HG02970 (cell line): Measurements from ENCODE around the gene THAP6.
"Not testable (repeated sequence)": the region's sequence is repeated elsewhere in the genome, so short reads cannot be mapped to it uniquely, and the experiment has no call there.

Experiments
- ATAC-seq: cut with Tn5 transposase; IDR thresholded peaks from one replicate; pipeline ENCODE4 v1.9.1; 2021; ENCODE audit warnings: mild to moderate bottlenecking, moderate library complexity, moderate number of reproducible peaks; ENCODE audit not compliant: unreplicated experiment, low FRiP score

THAP6 gene, protein sequence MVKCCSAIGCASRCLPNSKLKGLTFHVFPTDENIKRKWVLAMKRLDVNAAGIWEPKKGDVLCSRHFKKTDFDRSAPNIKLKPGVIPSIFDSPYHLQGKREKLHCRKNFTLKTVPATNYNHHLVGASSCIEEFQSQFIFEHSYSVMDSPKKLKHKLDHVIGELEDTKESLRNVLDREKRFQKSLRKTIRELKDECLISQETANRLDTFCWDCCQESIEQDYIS

DNA sequence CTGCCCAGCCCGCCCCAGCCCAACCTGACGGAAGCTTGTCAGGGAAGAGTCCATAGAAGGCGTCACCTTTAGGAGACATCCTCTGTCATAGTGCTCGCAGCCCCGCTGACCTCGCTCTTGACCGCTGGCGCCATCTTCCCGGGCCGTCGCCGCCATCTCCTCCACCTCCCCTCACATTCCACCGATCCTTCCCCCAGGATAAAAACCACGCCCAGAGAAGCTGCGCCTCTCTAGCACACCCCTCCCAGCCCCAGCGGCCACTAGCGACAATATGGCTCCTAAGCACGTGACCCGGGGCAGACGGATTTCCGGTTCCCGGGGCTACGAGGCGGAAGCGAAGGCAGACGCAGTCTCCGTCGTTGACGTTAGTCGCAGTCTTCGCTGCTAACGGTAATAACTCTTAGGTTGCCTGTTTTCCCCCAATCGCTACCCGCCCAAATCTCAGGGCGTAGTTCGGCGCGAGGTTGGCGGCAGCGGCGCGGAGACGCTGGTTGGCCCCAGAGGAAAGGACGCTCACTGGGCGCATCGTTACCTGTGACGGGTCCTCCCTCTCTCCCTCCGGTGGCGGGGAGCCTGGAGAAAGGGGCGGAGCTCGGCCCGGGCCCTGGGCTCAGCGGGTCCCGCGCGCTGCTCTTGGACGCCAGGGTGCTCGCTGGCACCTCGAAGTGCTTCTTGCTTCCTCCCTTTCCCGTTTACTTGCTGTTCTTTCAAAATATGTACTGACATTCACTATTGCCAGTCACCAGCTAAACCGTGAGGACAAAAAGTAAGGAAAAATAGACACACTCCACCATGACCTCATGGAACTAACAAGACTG, at the start of gene THAP6, which contains the start of gene RCHY1:
TSS of gene THAP6 (plus strand) at position 343 of the 818 bp plus-strand sequence. CDS start 980 bp downstream, outside the sequence.
TSS of gene RCHY1 (minus strand) at position 273 of the 818 bp plus-strand sequence. CDS start at position 156, 117 bp downstream.
- peak; percentile 97 for ATAC-seq

DNA sequence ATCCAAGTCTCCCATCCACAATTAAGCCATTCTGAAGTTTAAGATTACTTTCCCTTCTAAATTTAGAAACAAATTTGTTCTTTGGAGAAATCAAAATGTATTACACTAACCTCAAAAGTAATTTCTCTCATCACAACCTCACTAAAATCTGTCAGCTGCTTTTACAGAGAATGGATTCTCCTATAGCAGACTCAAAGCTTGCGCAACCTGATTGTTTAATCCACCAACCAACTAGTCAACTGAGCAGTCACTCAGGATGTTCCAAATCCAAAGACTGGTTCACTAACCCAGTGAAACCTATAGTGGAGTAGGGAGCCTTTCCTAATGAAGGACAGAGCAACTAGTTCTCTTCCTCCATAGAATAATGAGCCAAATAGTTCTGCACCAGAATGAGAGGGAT, 44.4 kb upstream of the THAP6 start:
- no peak for ATAC-seq

DNA sequence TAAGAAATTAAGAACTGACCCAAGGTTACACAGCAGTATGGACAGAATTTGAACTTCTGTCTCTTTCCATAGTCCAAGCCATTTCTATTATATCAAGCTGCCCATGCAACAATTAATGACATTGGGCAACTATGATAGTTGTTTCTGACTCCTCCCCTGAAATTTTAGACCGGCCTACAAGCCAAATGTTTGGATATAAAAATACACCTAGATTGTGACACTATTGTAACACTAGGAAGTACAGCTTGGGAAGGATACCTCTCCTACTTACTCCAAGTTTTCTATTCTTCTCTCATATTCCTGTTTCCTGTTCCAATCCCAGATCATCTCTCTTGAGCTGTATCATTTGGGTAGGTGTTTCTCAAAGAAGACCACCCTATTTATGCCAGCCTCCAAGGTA, 43.5 kb upstream of the THAP6 start:
- ATAC-seq = no peak

DNA sequence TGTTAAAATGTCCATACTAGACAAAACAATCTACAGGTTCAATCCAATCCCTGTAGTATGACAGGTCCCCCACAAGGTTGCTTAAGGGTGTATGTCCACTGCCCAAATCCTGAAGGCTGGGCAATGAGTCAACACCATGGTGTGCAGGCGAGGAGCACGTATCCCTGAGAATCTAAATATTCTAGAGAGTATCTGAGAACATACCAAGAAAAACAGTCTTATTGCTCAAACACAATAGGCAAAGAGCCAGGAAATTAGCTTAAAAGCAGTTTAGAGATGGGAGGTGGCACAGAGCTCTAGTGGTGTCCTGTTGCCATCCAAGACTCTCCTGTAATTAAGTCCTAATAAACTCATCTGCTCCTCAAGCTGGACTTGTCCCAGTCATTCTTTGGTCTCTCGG, 37.1 kb upstream of the THAP6 start:
- ATAC-seq = no peak

DNA sequence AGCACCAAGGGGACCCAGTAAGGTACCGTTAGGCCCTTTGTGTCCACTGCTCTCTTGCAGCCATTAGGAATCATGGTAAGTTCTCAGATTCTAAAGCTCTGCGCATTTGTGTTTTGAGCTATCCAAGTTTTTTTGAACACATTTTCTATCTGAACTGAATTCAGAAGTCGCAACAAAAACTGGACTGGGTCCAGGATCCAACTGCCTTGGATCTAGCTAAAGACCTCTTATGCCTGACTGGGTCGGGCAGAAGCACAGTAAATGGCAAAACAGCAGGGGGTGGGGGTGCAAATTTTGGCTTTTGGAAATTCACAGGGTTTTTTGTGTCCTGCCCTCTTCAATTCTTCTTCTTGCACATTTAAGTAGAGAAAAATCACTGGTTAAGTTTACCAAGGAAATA, 30.1 kb upstream of the THAP6 start:
- ATAC-seq = no peak

DNA sequence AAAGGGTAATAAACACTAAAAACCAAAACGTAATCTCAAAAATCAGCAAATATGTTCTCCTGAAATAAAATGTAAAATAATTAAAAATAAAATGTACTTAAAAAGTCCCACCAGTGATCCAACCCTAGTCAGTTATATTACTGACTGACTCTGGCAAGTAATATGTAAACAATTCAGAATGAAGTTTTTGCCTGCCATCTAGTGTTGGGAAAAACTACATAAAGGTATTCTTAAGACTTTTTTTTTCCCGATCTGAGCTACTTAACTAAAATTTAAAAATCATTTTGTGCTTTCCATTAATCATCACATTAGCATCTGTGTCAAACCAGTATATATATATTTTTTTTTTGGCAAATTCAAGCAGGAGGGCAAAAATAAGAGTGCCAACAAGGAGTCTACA, 24.1 kb upstream of the THAP6 start:
- no peak for ATAC-seq

DNA sequence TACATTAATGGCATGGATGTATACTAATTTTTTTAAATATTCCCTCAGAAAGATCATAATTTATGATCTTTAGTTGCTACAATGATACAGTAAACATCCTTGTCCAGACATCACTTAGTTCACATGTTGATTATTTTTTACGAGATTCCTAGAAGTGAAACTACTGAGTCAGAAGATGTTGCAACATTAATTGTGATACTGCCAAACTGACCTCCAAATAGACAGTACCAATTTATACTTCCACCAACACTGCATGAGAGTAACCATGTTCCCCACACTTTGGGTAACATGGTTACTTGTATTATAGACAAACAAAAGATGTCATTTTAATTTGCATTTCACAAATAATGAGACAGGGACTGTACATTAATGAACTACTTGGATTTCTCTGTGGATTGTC, 19.7 kb upstream of the THAP6 start:
- ATAC-seq = no peak

DNA sequence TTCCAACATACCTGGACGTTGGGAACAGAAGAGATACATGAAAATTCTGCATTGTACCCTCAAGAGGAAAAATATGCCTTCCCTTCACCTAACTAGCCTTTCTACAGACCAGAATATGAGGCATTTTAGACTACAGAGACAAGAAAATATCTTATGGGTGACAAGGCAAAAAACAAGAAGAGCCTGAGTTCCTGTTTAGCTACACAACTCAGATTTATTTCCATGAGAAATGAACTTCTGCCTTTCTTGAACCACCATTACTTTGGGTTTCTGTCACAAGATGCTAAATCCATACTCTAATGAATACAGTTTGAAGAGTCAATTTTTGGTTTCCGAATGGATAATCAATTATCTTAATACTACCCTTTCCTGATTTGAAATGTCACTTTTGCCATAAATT, 18.8 kb upstream of the THAP6 start:
- no peak for ATAC-seq

DNA sequence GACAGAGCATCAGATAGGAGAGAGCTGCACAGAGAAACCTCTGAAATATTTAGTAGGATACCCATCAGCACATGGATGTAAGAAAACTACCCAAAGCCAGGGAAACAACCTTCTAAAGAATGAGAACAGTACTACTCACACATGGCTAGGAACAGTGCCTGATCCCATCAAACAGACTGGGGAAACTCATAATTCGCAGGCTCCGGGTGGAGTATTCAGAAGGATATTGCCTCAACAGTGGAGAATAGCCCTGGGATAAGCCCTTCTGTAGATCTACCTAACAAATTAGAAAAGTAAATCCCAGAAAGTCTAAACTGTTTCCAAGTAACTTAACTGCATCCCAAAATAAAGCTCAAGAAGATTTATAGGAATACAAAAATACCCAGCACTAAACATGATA, 17.9 kb upstream of the THAP6 start:
- ATAC-seq = no peak

DNA sequence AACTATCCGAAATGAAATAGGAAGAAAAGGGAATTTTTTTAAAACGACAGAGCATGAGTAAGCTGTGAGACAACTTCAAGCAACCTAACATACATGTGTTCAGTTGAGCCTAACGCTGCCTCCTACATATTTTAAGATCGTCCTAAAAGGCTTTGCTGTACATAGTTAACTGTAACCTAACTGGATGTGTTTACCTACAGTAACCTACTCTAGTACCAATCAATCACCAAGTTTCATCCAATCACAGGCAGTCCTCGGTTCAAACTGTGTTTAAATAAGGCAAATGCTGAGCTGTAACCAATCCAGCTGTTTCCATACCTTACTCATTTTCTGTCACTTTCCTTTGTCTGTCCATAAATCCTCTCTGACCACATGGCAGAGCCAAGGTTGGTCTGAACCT, 17.1 kb upstream of the THAP6 start:
- ATAC-seq = no peak

DNA sequence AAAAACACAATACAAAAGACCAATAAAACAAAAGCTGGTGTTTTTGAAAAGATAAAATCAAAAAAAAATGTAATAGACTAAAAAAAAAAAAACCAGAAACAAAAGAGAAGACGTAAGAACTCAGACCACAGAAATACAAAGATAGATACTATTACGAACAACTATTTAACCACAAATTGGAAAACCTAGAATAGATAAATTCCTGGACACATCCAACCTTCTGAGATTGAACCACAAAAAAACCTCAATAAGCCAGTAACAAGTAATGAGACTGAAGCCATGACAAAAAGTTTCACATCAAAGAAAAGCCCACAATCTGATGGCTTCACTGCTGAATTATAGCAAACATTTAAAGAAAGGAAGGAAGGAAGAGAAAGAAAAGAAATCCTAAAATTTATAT, 16.2 kb upstream of the THAP6 start:
- ATAC-seq = no peak

DNA sequence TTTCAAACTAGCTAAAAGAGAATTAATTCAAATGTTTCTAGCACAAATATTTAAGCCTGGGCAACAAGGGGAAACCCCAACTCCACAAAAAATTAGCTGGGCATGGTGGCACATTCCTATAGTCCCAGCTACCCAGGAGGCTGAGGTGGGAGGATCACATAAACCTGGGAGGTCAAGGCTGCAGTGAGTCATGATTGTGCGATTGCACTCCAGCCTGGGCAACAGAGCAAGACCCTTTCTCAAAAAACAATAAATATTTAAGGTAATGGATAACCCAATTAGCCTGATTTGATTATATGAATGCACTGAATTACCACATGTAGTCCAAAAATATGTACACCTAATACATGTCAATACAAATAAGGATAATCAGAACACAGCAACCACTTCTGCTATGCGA, 14.4 kb upstream of the THAP6 start:
- ATAC-seq = no peak

DNA sequence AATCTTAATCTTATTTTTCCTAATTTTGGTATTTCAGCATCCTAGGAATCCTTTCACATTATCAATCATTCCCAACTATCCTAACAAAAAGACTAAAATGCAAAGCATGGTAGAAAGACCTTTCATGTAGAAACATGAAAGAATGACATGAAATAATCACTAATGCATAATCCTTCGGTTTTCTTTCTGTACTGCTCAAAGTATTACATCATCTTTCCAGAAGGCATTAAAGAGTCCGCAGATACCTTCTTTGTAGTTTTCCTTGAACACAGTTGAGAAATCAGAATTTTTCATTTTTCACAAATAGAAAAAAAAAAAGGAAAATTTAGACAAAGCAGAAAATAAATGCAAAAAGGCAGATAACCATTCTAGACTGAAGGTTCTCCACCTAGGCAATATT, 11.6 kb upstream of the THAP6 start:
- no peak for ATAC-seq

DNA sequence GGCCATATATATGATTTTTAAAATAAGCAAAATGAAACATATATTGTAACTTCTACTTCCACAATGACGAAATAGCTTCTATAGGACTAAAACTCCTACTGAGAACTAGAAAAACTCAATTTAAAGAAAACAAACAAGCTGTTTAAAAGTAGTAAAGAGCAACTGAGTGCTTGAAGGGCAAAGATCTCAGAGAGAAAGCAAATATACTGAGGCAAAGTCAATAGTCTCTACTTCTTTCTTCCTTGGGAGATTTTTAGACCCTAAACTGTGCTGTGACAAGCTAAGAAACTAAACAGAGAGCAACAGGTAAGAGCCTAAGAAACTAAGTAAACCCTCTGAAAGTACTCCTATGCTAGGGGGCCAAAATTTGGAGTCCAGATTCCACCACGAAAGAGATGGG, 8.6 kb upstream of the THAP6 start:
- ATAC-seq = no peak

DNA sequence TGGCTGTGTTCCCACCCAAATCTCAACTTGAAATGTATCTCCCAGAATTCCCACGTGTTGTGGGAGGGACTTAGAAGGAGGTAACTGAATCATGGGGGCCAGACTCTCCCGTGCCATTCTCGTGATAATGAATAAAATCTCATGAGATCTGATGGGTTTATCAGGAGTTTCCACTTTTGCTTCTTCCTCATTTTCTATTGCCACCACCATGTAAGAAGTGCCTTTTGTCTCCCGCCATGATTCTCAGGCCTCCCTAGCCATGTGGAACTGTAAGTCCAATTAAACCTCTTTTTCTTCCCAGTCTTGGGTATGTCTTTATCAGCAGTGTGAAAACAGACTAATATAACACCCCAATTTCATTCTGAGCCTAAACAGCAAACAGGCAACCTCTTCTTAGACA, 4.7 kb upstream of the THAP6 start:
- not testable (repeated sequence) for ATAC-seq

DNA sequence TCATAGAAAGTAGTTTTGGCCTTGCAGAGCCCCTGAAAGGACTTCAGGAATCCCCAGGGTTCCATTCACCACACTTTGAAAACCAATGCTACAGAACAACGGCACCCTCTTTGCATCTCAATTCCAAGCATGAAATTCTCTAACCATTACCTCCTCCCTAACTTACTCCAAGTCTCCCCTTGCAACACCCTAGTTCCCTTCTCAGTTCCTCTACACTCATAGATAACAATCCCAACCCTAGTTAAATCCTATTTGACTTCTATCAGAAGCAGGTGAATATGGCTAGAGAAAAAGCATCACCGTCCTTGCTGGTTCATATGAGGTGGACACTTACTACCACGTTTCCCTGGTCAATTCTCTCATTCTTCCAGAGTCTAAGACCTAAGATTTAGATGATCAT, 2.4 kb upstream of the THAP6 start:
- no peak for ATAC-seq

DNA sequence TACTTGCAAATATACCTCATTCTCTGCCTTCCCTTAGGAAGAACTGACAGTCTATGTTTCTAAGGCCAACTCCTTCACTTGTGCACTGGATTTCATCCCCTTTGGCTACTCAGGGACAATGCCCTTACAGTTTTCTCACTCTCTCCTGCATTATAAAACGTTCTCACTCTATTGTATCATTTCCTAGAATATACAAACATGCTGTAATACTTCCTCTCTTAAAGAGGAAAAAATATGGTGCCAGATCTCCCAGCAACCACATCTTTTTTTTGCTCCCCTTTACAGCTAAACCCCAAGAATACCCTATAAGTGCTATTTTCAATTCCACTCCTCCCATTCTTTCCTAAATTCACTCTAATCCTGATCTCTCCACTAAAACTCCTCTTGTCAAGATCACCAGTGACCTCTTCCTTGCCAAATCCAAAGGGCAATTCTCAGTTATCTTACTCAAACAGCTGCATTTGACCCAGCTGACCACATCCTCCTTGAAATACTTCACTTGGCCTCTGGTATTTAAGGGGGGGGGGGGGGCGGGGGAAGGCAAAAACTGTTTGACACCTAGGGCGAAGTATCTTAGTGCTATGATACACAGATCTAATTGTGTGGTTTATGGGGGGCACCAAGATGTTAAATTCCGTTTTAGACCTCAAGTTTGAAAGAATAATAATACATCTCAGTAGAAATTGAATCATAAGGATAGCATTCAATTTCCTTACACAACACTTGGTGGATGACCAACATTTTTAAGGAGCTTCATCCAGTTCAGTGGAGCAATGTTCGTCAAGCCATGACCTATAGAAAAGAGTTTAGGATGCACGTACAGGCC, 1.7 kb upstream of the THAP6 start:
- no peak for ATAC-seq

DNA sequence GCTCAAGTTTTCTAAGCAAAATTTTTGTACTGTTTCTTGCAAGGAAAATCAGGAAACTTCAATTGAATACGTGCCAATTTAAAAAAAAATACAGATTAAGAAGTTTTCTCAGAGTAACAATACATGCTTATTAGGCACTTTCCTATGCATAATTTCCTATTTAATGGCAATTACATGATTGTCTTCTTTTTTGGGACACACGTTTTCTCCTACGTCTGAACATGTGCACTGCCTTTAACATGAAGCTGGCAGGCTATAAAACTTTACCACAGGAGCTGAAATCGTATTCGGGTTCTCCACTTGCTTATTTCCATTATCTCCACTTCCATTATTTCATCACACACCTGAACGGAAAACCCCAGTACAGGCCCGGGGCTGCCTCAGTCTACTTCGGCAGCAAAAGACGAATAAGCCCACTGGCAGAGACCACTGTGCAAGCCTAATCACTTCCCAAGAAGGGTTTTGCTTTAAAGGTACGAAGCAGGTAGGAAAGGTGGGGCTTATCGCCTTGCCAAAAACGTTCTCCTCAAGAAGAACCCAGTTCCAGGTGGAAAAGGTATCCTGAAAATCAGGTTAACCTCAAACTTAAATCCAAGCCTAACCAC, 645 bp upstream of the THAP6 start:
- ATAC-seq = no peak

DNA sequence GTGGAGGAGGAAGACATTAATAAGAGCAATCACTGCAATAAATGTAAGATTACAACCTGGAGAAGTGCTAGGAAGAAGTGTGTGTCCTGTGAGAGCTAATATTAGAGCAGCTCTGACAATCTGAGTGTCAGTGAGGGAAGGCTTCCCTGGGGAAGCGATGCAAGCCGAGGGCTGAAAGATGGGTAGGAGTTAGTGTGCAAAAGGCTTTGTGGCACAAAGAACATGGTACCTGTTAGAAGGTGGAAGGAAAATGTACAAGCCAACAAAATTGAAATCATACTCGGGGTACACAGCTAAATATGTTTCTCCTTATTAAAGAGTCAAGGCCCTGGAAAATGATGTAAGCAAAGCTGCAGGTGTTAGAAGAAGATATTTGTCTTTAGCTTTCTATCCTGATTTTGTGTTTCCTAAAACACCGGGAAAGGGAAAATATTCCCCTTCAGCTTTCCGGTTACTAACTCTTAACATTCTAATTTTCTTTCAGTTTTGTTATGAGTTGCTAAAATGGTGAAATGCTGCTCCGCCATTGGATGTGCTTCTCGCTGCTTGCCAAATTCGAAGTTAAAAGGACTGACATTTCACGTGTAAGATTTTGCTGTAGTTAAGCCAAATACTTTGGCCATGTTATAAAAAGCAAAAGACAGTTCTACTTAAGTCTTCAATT, 808 bp downstream of the THAP6 start:
- no peak for ATAC-seq

DNA sequence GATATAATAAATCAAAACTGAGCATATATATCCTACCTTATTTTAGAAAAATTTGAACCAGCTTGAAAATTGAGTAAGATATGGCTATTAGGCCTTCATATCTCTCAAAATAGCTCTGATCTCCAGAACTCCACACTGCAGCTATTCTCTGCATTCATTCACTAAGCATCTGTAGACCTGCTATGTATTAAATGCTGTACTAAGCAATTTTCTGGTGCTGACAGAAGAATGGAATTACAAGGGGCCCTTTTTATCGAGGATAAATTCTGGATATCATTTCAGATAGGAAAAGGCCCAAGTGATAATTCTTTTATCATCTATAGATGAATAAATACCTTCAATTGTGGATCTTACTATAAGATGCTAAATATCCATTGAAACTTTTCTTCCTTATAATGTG, 1.9 kb downstream of the THAP6 start:
- no peak for ATAC-seq
